HepG2 (cell line): ENCODE results near the gene TENT4B. TPM values are rescaled to one million over a fixed set of nuclear protein-coding genes. Genes with fewer than 3 reads are reported as not detected.

Experiments used
- BRD4 ChIP-seq: sonication (generic); formaldehyde crosslinking; IDR thresholded peaks from 2 replicates; pipeline ENCODE4 v1.4.0; 2020; ENCODE audit warnings: missing genetic modification reagents
- HNRNPK ChIP-seq: fragments of 200-400 bp; formaldehyde crosslinking; IDR thresholded peaks from 2 replicates; pipeline ENCODE4 v1.6.1; 2018; ENCODE audit warnings: low read length, low read depth, moderate library complexity, mild to moderate bottlenecking; ENCODE audit not compliant: poor library complexity, severe bottlenecking
- KDM4B ChIP-seq: sonication (generic); formaldehyde crosslinking; IDR thresholded peaks from 2 replicates; pipeline ENCODE4 v1.4.0; 2020; ENCODE audit warnings: missing genetic modification reagents
- NRL ChIP-seq: sonication (generic); formaldehyde crosslinking; IDR thresholded peaks from 2 replicates; pipeline ENCODE4 v1.5.0; 2020; ENCODE audit warnings: missing genetic modification reagents, mild to moderate bottlenecking, moderate library complexity, borderline replicate concordance
- PHF8 ChIP-seq: sonication (generic); formaldehyde crosslinking; IDR thresholded peaks from 2 replicates; pipeline ENCODE4 v1.5.0; 2020; ENCODE audit warnings: missing genetic modification reagents
- YEATS4 ChIP-seq: sonication (generic); formaldehyde crosslinking; IDR thresholded peaks from 2 replicates; pipeline ENCODE4 v1.4.0; 2020; ENCODE audit warnings: missing genetic modification reagents, borderline replicate concordance
- ZBTB38 ChIP-seq: sonication (generic); formaldehyde crosslinking; IDR thresholded peaks from 2 replicates; pipeline ENCODE4 v1.5.1; 2020; ENCODE audit warnings: mild to moderate bottlenecking, missing genetic modification reagents
- ZFYVE20 ChIP-seq: sonication (generic); formaldehyde crosslinking; IDR thresholded peaks from 2 replicates; pipeline ENCODE4 v1.8.0; 2023; ENCODE audit warnings: low read depth, mild to moderate bottlenecking, moderate library complexity, missing genetic modification reagents, borderline replicate concordance
- ZNF10 ChIP-seq: sonication (generic); formaldehyde crosslinking; IDR thresholded peaks from 2 replicates; pipeline ENCODE4 v1.4.0; 2020; ENCODE audit warnings: mild to moderate bottlenecking, low read depth, missing genetic modification reagents, borderline replicate concordance
- ZNF746 ChIP-seq: sonication (generic); formaldehyde crosslinking; IDR thresholded peaks from 2 replicates; pipeline ENCODE4 v1.8.0; 2022; ENCODE audit warnings: mild to moderate bottlenecking, missing genetic modification reagents
- polyA plus RNA-seq, 8 experiments: library from polyadenylated mRNA; depleted of rRNA in 3 of 8; stranded (reverse) in 7 of 8; unstranded in 1 of 8; fragments of >200 nt; fragmentation: Illumina TruSeq in 4 of 8; extraction: Trizol in 4 of 8; gene quantifications; 2 replicates each; pipeline versions ENCODE4 v1.2.1 to v1.2.3, GENCODE V29; 2011 to 2016; ENCODE audit warnings: low read depth in 4 of 8, missing spikeins in 1 of 8, mixed read lengths in 1 of 8; ENCODE audit not compliant: insufficient read depth in 1 of 8
- total RNA-seq, 5 experiments: library from RNA; depleted of rRNA; stranded (reverse); fragments of >200 nt; fragmentation: Illumina TruSeq; extraction: Trizol; gene quantifications; 2 replicates each; pipeline ENCODE4 v1.2.3, GENCODE V29; 2016; ENCODE audit warnings: low read depth in 1 of 5
- TF ChIP-seq, protein P1 (sequence below): fragments of 450-650 bp; IDR thresholded peaks from 2 replicates; pipeline ENCODE4 v1.6.1; 2017; ENCODE audit warnings: mild to moderate bottlenecking
- TF ChIP-seq, protein P2 (sequence below): sonication (generic); formaldehyde crosslinking; IDR thresholded peaks from 2 replicates; pipeline ENCODE4 v1.9.0; 2021; ENCODE audit warnings: missing genetic modification reagents, borderline replicate concordance
- TF ChIP-seq, protein P3 (sequence below), 2 experiments: fragments of 450-650 bp in 1 of 2; sonication (generic) in 1 of 2; formaldehyde crosslinking in 1 of 2; IDR thresholded peaks; 2 replicates each; pipeline versions ENCODE4 v1.6.1 to v1.8.0; 2016 to 2022; ENCODE audit warnings: antibody characterized with exemption in 1 of 2, mild to moderate bottlenecking in 1 of 2, missing genetic modification reagents in 1 of 2

TENT4B gene
- total and polyA plus RNA-seq, 2 of the 13 experiments (the other 11 are each of a cell fraction or from before 2014, with no cell fraction given), result 15.0 to 32.8 TPM

DNA sequence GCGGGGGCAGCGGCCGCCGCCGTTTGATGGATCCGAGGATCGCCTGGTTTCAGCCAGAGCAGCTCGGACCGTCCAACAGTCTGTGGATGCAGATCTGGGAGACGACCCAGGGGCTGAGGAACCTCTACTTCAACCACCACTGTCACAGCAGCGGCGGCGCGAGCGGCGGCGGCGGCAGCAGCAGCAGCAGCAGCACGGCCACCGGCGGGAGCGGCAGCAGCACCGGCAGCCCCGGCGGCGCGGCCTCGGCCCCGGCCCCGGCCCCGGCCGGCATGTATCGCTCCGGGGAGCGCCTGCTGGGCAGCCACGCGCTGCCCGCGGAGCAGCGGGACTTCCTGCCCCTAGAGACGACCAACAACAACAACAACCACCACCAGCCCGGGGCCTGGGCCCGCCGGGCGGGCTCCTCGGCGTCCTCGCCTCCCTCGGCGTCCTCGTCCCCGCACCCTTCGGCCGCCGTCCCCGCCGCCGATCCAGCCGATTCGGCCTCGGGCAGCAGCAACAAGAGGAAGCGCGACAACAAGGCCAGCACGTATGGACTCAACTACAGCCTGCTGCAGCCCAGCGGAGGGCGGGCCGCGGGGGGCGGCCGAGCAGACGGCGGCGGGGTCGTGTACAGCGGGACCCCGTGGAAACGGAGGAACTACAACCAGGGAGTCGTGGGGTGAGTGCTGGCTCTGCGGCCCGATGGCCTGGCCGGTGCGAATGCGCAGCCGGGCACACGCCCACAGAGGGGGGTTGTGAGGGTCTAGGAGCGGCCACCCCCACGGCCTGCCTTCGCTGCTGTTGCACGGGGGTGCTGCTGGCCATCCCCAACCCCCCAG lies 702 bp downstream of the TENT4B start (continued):
- TF ChIP-seq HNRNPK (peak; percentile 96), NRL (CRISPR knock-in tag) (peak; percentile 81), ZBTB38 (CRISPR knock-in tag) (peak; percentile 27; the same call in 1 of the 2 replicates), PHF8 (CRISPR knock-in tag) (peak; percentile 74), ZNF746 (CRISPR knock-in tag) (no peak), KDM4B (peak; percentile 66; the same call in 1 of the 2 replicates), ZFYVE20 (CRISPR knock-in tag) (no peak), ZNF10 (CRISPR knock-in tag) (no peak), BRD4 (CRISPR knock-in tag) (0 out of 2 replicates have a peak, but pooled peaks have one; percentile 36), YEATS4 (CRISPR knock-in tag) (peak; percentile 56; the same call in 1 of the 2 replicates)
- TF ChIP-seq, protein P1, sequence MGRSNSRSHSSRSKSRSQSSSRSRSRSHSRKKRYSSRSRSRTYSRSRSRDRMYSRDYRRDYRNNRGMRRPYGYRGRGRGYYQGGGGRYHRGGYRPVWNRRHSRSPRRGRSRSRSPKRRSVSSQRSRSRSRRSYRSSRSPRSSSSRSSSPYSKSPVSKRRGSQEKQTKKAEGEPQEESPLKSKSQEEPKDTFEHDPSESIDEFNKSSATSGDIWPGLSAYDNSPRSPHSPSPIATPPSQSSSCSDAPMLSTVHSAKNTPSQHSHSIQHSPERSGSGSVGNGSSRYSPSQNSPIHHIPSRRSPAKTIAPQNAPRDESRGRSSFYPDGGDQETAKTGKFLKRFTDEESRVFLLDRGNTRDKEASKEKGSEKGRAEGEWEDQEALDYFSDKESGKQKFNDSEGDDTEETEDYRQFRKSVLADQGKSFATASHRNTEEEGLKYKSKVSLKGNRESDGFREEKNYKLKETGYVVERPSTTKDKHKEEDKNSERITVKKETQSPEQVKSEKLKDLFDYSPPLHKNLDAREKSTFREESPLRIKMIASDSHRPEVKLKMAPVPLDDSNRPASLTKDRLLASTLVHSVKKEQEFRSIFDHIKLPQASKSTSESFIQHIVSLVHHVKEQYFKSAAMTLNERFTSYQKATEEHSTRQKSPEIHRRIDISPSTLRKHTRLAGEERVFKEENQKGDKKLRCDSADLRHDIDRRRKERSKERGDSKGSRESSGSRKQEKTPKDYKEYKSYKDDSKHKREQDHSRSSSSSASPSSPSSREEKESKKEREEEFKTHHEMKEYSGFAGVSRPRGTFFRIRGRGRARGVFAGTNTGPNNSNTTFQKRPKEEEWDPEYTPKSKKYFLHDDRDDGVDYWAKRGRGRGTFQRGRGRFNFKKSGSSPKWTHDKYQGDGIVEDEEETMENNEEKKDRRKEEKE, result no peak
- TF ChIP-seq, protein P2, sequence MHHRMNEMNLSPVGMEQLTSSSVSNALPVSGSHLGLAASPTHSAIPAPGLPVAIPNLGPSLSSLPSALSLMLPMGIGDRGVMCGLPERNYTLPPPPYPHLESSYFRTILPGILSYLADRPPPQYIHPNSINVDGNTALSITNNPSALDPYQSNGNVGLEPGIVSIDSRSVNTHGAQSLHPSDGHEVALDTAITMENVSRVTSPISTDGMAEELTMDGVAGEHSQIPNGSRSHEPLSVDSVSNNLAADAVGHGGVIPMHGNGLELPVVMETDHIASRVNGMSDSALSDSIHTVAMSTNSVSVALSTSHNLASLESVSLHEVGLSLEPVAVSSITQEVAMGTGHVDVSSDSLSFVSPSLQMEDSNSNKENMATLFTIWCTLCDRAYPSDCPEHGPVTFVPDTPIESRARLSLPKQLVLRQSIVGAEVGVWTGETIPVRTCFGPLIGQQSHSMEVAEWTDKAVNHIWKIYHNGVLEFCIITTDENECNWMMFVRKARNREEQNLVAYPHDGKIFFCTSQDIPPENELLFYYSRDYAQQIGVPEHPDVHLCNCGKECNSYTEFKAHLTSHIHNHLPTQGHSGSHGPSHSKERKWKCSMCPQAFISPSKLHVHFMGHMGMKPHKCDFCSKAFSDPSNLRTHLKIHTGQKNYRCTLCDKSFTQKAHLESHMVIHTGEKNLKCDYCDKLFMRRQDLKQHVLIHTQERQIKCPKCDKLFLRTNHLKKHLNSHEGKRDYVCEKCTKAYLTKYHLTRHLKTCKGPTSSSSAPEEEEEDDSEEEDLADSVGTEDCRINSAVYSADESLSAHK (CRISPR knock-in tag), result no peak
- TF ChIP-seq, protein P3, sequence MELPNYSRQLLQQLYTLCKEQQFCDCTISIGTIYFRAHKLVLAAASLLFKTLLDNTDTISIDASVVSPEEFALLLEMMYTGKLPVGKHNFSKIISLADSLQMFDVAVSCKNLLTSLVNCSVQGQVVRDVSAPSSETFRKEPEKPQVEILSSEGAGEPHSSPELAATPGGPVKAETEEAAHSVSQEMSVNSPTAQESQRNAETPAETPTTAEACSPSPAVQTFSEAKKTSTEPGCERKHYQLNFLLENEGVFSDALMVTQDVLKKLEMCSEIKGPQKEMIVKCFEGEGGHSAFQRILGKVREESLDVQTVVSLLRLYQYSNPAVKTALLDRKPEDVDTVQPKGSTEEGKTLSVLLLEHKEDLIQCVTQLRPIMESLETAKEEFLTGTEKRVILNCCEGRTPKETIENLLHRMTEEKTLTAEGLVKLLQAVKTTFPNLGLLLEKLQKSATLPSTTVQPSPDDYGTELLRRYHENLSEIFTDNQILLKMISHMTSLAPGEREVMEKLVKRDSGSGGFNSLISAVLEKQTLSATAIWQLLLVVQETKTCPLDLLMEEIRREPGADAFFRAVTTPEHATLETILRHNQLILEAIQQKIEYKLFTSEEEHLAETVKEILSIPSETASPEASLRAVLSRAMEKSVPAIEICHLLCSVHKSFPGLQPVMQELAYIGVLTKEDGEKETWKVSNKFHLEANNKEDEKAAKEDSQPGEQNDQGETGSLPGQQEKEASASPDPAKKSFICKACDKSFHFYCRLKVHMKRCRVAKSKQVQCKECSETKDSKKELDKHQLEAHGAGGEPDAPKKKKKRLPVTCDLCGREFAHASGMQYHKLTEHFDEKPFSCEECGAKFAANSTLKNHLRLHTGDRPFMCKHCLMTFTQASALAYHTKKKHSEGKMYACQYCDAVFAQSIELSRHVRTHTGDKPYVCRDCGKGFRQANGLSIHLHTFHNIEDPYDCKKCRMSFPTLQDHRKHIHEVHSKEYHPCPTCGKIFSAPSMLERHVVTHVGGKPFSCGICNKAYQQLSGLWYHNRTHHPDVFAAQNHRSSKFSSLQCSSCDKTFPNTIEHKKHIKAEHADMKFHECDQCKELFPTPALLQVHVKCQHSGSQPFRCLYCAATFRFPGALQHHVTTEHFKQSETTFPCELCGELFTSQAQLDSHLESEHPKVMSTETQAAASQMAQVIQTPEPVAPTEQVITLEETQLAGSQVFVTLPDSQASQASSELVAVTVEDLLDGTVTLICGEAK (IDR thresholded peaks at IDR 0.05), result no peak
- TF ChIP-seq, protein P3 (CRISPR knock-in tag; IDR thresholded peaks at IDR 0.05), result peak; percentile 72; the same call in 1 of the 2 replicates
